ENCODE data around the gene LIG4.
A peak's percentile ranks its signal among the peaks of the same experiment; 100 is the strongest.

The LIG4 gene

GRCh38 chr13:108193806-108194205, 21.5 kb downstream of the LIG4 start:
- no peak overlapping the region for H3K4me3 ChIP-seq (ENCODE audit: low read depth, low read length)
- TF ChIP-seq, protein P1, sequence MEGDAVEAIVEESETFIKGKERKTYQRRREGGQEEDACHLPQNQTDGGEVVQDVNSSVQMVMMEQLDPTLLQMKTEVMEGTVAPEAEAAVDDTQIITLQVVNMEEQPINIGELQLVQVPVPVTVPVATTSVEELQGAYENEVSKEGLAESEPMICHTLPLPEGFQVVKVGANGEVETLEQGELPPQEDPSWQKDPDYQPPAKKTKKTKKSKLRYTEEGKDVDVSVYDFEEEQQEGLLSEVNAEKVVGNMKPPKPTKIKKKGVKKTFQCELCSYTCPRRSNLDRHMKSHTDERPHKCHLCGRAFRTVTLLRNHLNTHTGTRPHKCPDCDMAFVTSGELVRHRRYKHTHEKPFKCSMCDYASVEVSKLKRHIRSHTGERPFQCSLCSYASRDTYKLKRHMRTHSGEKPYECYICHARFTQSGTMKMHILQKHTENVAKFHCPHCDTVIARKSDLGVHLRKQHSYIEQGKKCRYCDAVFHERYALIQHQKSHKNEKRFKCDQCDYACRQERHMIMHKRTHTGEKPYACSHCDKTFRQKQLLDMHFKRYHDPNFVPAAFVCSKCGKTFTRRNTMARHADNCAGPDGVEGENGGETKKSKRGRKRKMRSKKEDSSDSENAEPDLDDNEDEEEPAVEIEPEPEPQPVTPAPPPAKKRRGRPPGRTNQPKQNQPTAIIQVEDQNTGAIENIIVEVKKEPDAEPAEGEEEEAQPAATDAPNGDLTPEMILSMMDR (IDR thresholded peaks at IDR 0.05; ENCODE audit: low read depth, low read length), result no peak

- no peak overlapping the region for H3K4me3 ChIP-seq (ENCODE audit: low read depth, low read length)
- TF ChIP-seq, protein P1 (IDR thresholded peaks at IDR 0.05; ENCODE audit: low read depth, low read length), result no peak
These were observed 24.4 kb downstream of the LIG4 start for GRCh38 chr13:108190897-108191296.

DNA sequence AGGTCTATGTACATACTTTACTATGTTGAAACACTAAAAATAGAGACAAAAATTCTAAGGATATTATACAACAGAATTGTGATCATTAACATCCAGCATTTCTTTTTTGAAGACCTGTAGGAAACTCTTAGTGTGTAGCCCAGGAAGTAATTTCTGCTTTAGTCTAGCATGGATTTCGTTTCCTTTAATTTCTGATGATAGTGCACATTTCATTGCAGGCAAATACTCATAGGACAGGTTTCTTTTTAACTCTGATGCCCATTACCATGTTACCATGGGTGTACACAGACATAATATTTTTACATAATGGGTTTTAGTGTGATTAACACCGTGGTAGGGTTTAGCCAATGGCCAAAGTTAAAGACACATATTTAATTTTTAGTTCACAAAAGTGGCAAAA, 27.1 kb downstream of the LIG4 start:
- H3K4me3 ChIP-seq (ENCODE audit: low read depth, low read length), result no peak overlapping the region
- TF ChIP-seq, protein P1 (IDR thresholded peaks at IDR 0.05; ENCODE audit: low read depth, low read length), result no peak

DNA sequence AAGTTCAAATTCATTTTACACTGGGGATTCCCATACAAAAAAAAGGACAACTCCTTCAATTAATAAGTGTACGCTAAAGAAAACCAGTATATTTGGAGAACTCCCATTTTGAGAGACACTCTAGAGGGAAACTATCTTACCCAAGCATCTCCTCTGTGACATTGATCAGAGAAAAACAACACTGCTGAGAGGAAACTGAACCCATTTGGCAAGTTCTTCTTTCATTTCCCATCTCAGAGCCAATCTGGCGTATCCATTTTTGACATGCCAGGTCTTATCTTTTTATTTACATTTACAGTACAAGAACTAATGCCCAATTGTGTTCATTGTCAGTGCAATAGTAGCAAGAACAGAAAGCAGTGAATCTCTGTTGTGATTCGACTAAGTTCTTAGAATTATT, 30.1 kb downstream of the LIG4 start:
- H3K4me3 ChIP-seq (ENCODE audit: low read depth, low read length), result no peak overlapping the region
- TF ChIP-seq, protein P1 (IDR thresholded peaks at IDR 0.05; ENCODE audit: low read depth, low read length), result no peak

- TF ChIP-seq, protein P1 (IDR thresholded peaks at IDR 0.05; ENCODE audit: low read depth, low read length), result no peak
These were observed 32.7 kb downstream of the LIG4 start for GRCh38 chr13:108182652-108183051.

GRCh38 chr13:108178078-108178477, 37.3 kb downstream of the LIG4 start:
- TF ChIP-seq, protein P1 (IDR thresholded peaks at IDR 0.05; ENCODE audit: low read depth, low read length), result no peak
- no peak overlapping the region for H3K4me3 ChIP-seq (ENCODE audit: low read depth, low read length)

More at GRCh38 chr13:108182652-108183051, 32.7 kb downstream of the LIG4 start:
- no peak overlapping the region for H3K4me3 ChIP-seq (ENCODE audit: low read depth, low read length)

- TF ChIP-seq, protein P1 (IDR thresholded peaks at IDR 0.05; ENCODE audit: low read depth, low read length), result peak; percentile 48
- no peak overlapping the region for H3K4me3 ChIP-seq (ENCODE audit: low read depth, low read length)
These were observed 38.6 kb downstream of the LIG4 start for GRCh38 chr13:108176685-108177274.
